Stimulated activated CD8-positive, alpha-beta memory T cell treated with anti-CD3 and anti-CD28 coated beads, Interleukin-12 subunit alpha, Interleukin-12 subunit beta, amount 100 ng/mL, for 24 hours (primary cell): ENCODE data around the gene MVB12B.

ENCODE experiments used
- DNase-seq: peaks from one replicate; pipeline ENCODE4 v3.0.0-alpha.2; 2020; ENCODE audit errors: extremely low read depth

The MVB12B gene

DNA sequence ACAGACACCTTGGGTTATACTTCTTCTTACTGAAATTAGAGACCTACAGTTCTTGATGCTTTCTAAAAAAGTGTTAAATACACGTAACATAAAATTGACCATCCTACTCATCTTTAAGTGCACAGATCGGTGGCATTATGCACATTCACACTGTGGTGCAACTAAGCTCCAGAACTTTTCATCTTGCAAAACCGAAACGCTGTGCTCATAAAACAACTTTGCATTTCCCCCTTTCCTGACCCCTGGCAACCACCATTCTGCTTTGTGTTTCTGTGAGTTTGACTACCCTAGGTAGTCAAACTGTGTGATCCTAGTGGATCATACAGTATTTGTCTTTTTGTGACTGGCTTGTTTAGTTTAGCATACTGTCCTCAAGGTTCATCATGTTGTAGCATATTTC lies 3.9 kb downstream of the MVB12B start:
- DNase-seq = no peak

DNA sequence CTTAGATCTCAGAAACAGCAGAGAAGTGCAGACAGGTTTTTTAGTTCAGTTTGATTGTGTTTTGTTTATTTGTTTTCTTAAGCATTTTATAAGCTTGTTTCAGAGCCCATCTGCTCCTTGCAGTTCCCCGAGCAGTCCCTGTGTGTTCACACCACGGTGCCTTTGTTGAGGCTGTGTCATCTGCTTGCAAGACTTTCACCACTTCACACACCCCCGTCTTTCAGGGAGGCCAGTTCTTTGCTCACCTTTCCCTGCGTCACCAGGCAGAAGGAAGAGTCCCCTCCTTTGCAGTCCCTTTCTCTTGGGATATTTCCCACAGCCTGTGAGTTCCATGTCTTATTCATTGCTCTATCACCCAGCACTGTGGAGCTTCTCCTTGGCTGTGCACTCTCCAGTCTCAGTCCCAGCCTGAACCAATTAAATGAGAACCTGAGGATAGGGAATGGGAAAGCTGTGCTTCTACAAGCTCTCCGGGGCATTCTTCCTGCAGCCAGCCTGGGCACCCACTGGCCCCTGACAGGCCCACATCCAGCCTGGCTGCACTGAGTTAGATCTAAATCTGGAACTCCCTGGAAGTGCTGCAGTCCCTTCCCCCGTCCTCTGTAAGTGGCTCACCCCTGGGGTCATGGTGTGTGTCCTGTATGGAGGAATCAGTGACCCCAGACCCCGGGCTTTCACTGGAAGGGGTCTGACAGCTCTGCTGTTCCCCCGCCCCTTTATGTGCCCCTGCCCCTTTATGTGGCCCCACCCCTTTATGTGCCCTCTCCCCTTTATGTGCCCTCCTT lies 5.5 kb downstream of the MVB12B start:
- no peak for DNase-seq

DNA sequence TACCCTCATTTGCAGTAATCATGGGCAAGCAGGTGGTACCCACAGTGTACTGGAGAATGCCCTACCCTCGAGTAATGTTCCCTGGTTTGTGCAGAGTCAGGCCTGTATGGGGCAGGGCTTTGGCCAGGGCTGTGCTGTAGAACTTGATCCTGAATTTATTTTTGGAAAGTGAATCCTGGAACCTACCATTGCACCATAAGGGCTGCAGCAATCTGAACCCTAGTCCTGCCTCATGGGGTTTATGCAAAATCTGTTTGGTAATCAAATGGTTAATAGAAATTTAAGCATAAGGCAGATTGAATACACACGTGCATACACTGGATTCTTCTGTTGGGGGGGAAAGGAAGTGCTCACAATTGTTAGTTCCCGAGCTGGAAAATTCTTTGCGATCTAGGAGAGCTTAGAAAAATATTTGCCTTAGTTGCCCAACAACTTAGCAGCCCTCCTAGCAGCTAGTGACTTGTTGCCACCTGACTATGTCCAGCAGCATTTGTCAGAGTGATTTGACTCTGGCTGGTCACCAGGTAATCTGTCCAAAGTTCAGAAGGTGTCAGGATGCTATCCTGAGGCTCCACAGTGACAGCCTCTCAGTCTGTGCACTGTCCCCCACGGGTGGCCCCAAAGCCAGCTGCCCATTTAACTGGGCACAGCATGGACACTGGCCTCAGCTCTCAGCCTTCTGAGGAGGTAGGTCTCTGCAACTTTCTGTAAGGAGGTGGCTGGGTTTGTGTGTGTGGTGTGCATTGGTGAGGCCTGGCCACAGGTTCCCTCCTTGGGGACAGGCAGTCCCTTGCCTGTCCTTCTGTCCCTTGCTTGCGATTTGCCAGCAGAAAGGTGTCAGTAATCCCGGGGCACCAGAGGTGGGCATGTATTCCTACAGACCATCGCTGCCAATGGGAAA lies 8.3 kb downstream of the MVB12B start:
- no peak for DNase-seq

DNA sequence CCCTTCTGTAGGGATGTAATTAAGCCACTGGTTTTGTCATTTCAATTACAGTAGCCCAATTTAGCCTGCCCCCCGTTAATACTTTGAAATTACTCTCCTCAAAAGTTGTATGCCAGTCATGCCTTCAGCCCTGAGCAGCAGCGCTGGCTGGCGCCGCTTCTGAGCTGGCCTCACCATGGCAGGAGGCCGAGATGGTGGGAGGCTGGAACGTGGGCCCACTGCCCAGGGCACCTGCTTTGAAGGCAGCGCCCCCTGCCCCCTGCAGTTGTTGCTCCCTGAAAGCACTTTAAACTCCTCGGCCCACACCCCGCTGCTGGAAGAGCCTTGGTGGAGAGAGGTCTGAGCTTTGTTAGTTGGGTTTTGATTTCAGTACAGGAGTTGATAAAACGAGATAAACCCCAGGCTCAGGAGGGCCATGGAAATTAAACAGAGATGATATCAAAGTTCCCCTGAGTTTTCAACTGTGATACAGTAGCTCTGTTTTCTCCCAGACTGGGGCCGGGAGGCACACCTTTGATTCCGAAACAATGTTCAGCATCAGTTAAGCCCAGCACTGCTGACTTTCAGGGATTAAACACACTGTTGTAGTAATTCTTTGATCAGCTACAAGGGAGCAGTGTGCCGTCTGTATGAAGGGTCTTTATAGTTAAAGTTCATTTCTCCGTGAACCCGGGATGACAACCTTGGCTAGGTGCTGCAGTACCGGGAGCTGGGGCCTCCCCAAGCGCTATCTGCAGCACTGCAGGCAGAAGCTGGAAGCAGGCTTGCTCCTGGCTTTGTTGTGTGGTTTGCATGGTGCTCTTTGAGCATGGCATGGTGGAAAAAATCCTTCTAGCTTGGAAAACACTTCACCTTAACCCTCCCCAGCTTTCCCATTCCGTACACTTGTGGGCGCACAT lies 9.5 kb downstream of the MVB12B start:
- DNase-seq = no peak

DNA sequence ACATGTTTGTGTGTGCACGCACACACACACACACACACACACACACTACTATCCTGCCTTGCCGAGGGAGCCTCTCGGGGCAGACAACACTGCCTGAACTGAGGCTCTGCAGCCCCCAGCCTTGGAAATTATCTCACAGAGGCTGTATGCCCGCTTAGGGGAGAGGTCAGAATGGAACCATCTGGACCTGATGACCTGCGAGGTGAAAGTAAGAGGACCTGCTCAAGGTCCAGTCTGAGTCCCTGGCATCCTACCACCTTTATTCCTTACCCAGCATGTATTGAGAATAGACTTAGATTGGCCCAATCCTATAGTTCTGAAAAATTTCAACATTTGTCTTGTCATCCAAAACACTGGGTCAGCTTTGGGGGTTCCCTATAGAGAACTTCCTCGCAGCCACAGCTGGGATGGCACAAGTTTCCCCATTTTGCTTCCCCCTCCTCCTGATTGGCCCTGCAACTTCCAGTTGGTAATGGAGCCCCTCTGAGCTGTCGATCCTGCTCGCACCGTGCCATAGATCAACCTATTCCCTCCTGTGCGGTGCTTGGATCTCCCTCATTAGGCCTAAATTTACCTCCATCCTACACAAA lies 10.2 kb downstream of the MVB12B start:
- DNase-seq = no peak

DNA sequence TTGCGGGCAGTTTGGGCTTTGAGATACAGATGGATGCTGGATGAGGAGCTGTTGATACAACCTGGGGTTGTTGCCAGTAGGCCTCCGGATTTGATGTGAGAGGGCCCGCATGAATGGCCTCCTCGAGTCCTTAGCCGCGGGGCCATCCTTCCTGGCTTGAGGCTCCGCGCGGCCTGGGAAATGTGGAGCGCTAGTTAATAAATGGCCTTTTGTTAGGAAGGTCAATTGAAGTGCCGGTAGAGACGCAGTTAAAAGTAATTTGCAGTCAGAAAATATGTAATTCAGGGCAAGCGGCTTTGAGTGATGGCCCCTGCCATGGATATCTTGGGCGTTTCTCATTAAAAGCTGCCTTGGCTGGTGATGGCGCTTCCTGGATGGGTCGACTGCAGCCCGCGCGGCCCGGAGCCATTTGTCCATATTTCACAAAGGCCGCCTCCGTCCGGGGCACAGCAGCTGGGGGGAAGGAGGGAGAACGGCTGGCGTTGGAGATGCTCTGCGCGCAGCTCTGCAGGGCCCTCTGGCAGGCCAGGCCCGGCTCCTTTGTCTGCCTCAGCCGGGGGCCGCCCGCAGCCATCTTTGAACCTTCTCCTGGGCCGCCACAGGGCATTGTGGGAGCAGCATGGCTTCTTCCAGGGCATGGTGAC lies 11.2 kb downstream of the MVB12B start:
- DNase-seq = no peak

DNA sequence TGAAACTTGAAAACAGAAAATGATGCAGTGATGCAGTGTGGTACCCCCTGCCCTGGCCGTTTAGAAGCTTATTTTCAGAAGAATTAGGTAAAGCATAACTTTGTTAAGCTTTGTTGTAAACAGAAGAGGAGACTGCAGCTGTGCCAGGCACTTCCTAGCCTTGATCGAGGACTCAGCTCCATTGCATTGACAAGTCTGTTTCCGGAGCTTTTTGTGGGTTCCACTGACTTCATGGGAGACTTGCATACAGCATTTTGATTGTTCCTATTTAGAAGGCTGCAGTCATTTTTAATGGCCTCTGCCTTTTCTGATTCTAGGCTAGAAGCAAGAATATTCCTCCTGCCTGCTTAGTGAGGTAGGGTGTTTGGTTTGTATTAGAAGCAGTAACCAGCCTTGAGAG lies 12.3 kb downstream of the MVB12B start:
- no peak for DNase-seq

DNA sequence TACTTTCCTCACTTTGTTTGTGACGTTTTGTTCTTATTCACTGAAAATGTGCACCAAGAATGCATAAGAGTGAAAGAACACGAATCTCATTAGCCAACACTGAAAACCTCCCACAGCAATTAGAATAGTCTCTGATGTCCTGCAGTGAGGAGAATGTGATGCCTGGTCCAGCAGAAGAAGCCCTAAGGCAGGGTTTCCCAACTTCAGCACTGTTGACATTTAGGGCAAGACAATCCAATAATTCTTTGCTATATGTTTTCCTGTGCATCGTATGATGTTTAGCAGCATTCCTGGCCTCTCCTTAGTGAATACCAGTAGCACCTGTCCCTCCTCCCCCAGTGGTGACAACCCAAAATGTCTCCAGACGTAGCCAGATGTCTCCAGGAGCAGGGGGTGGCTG lies 14.8 kb downstream of the MVB12B start:
- no peak for DNase-seq

DNA sequence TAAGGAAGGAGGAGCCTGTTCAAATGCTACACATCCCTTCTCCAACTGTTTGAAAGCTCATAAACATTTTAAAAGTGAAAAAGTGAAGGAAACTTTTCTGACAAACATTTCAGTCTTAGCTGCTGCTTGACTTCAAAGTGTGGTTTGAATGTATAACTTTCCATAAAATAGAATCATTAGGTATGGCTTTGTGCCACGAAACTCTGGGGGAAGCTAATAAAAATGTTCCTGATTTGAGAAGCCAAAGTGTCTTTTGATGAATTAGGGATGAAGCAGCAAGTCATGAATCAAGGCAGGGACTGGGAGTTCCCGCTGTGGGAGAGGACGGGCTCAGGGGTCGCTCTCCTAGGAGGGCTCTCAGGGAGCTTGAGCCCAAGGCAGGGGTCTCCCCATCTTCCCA lies 15.3 kb downstream of the MVB12B start:
- DNase-seq = no peak

DNA sequence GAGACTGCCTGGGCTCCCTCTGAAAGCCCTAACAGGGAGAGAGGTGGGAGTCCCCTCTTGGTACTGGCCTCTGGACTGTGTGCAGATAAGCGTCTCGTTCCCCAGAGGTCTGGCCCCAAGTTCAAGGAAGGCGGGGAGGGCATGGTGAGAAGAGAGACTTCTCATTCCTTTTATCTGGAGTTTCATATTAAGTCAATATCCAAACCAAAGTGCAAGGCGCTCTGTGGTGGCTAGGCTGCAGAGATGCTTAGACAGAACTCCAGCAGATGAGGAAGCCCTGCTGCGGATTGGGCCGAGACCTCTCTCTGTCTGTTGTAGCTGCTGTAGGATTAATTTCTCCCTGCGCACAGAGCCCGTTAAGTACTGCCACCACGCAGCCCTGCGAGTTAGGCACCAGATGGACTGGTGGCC lies 16.0 kb downstream of the MVB12B start:
- no peak for DNase-seq

DNA sequence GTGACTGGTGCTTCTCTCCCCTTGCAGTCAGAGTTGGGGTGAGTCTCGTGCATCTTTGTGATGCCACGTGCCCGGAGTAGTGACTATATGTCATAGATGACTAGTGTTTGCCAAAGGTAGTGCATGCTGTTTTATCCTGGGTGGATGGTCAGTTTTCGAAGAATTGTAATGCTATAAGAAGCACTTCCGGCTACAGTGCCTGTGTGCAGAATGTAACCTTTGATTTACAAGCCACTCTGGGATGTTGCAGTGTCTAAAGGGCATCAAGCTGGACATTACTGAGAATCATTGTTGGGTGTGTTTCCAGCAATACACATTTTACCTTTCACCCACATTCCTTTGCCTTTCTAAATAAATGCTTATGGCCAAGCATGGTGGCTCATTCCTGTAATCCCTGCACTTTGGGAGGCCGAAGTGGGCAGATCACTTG lies 16.7 kb downstream of the MVB12B start:
- no peak for DNase-seq

DNA sequence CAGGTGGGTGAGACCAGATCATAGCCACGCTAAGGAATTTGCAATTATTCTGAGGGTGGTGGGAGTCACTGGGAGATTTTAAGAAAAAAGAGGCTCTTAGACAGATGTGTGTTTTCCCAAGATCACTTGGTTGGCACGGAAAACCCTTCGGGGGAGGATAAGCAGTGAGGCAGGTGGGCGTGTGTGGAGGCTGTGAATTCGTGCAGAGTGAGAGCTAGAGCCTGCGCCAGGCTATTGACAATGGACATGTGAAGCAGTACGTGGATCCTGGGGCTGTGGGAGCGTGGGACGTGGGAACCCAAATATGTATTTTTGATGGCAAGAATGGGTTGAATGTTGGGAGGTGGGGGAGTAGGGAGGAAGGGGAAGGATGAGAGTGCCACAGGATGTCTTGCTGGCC lies 19.4 kb downstream of the MVB12B start:
- DNase-seq = no peak

DNA sequence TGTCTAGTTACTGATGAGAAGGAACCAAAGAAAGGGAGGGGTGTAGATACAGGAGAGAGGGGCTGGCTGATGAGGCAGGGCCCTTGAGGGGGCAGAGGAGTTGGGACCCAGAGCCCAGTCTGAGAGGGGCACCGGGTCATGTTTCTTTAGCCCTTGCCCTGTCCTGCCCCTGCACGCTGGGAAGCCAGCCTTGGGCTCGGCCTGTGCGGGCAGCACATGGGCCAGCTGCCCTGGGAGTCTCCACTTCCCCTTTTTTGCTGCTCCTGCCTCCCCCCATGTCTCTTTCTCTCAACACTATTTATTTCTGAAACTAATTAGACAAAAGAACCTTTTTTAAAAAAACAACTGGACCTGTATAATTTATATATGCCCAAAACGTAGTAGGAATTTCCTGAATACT lies 20.5 kb downstream of the MVB12B start:
- no peak for DNase-seq

DNA sequence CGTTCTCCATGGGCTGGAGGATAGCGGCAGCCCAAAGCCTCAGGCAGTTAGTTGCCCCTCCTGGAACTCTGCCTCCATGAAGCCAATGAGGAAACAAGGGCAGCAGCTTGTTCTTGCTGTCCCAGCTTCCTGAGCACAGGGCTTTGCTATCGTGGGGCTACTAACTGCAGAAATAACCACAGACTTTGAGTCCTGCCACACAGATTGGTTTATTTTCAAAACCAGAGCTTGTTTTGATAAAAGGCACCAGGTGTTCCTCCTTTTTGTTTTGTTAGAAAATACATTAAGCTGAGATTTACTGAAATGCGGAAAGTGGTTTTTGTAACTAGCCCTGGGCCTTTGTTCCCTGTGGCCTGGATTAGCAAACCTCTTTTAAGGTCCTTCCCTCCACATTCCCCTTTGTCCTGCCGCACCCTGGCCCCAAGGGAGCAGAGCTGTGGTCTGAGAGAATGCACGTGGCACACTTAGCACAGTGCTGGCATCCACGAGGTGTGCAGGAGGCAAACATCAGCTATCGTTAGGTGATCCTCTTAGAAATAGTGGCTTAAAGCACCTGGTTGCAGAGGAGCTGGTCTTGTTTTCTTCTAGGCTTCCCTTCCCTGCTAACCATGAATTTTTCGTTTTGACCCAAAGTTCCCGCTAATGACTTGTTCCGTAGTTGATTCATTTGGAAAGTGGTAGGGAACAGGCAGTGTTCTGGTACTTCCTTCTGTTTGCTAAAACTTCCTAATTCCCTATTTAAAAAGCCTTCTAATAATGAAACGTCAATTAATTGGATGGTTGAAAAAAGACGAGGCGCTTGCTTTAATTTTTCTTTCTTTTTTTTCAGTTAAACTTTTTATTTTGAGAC lies 21.5 kb downstream of the MVB12B start:
- DNase-seq = no peak

DNA sequence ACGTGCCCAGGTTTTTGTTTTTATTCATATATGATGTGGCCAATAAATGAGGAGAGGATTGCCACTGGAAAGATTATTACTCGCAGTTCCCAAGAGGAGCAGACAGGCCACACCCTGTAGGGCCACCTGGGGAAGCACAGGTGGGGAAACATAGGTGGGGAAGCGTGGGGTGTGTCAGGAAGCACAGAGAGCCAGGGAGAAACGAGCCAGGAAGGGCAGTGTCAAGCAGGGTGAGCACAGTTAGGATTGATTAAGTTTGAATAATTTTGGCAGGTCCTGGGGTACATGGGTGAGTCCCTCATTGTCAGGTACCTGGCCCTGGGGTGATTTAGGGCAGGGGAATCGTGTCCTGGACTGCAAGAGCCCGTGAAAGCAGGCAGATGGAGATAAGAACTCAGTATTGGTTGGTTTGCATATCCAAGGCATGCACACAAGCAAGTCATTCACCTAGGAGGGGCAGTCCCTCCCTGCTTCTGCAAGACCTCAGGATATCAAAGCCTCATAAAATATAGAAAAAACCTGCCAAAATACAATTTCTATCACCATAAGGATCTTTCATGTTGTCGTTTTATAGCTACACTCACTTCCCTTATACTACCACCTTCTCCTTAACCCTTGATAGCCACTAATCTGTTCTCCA lies 22.4 kb downstream of the MVB12B start:
- no peak for DNase-seq

DNA sequence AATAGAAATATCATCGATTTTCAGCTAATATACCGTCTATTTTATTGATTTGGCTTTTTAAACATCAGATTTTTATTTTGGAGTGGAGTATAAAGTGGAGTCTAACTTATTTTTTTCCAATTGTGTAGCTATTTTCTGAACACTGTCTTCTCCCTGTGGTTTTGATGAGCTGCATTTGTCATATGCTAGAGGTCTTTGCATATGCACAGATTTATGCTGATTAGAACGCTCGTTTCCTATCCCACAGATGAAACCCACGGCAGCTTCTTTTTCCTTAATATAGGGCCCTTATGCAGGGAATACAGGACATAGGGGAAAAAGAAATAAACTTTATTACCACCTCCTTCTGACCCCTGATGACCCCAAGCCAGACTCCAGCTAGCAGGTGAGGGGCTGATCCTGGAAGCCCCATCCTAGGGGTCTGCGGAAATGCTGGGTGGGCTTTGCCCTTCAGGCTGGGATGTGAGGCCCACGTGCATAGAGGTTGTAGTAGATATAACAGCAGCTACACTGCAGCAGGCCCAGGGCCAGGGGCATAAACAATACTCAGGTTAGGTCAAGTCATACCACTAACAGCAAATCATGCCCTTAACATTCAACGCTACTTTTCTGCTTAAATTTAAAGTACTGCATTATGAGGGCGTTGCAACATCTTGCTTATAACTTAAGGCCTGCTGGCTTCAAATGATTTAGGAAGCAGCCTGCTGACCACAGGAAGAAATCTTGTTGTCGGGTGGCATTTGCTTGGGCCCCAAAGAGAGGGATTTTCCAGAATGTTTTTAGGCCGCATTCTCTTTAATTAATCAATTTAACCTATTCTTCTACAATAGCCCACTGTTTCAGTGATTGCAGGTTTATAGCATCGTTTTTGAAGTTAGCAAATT lies 28.5 kb downstream of the MVB12B start:
- no peak for DNase-seq

DNA sequence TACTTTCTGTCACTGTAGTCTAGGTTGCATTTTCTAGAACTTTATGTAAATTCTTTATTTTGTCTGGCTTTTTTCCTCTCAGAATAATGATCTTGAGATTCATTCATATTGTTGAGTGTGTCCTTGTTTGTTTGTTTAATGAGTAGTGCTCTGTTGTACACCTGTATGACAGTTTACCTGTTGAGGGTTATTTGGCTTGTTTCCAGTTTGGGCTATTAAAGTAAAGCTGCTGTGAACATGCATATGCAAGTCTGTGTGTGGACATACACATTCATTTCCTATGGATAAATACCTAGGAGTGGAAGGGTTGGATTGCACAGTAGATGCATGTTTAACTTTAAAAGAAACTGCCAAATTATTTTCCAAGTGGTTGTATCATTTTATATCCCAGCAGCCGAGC lies 30.4 kb downstream of the MVB12B start:
- DNase-seq = no peak

DNA sequence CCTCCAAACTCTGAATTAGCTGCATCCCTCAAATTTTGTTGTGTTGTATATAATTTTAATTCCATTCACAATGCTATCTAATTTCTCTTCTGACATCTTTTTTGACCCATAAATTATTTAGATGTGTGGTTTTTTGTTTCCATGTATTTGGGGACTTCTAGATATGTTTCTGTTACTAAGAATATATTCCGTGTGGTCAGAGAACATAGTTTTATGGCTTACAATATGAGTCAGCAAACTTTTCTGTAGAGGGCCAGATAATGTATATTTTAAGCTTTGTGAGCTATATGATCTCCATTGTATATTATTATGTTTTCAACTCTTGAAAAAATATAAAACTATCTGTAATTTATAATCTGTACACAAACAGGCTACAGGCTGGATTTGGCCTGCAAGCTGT lies 33.4 kb downstream of the MVB12B start:
- DNase-seq = no peak

DNA sequence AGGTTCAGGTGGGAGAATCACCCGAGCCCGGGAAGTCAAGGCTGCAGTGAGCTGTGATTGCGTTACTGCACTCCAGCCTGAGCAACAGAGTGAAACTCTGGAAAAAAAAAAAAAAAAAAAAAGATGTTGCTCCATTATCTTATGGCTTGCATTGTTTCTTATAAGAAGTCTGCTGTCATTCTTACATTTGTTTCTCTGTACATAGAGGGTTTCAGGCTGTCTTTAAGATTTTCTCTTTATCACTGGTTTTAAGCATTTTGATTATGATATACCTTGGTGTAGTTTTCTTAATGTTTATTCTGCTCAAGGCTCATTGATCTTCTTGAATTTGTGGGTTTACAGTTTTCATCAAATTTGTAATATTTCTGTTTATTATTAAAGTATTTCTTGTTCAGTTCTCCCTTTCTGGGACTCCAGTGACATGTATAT lies 35.2 kb downstream of the MVB12B start:
- DNase-seq = no peak
